ENCODE data around the gene ZNF860.

Gene ZNF860

GRCh38 chr3:31981206-31982181, at the start of gene ZNF860, which contains the start of gene OSBPL10:
Gene ZNF860 (plus strand): TSS chr3:31981750. CDS start chr3:31989080, 7,330 bp downstream.
Gene OSBPL10 (minus strand): TSS chr3:31981262. CDS start chr3:31981179, 83 bp downstream.
- DNase-seq: no peak

GRCh38 chr3:31932990-31933389, 48.6 kb upstream of the ZNF860 start:
- no peak for DNase-seq

- no peak for DNase-seq
Measured at GRCh38 chr3:31934018-31934417, 47.5 kb upstream of the ZNF860 start.

- DNase-seq: no peak
Measured at GRCh38 chr3:31934866-31935265, 46.7 kb upstream of the ZNF860 start.

GRCh38 chr3:31936420-31937060, 45.0 kb upstream of the ZNF860 start:
- no peak for DNase-seq

GRCh38 chr3:31937225-31937624, 44.3 kb upstream of the ZNF860 start:
- DNase-seq: no peak

- no peak for DNase-seq
Measured at GRCh38 chr3:31942446-31942845, 39.1 kb upstream of the ZNF860 start.

GRCh38 chr3:31943041-31943440, 38.5 kb upstream of the ZNF860 start:
- DNase-seq: no peak

- no peak for DNase-seq
Measured at GRCh38 chr3:31945738-31946052, 35.9 kb upstream of the ZNF860 start.

GRCh38 chr3:31946484-31947081, 35.0 kb upstream of the ZNF860 start:
- DNase-seq: no peak

GRCh38 chr3:31947162-31947561, 34.4 kb upstream of the ZNF860 start:
- no peak for DNase-seq

GRCh38 chr3:31947671-31948091, 33.9 kb upstream of the ZNF860 start:
- DNase-seq: no peak

GRCh38 chr3:31948280-31948679, 33.3 kb upstream of the ZNF860 start:
- no peak for DNase-seq

- DNase-seq: no peak
Measured at GRCh38 chr3:31952205-31952604, 29.3 kb upstream of the ZNF860 start.

- no peak for DNase-seq
Measured at GRCh38 chr3:31953091-31953490, 28.5 kb upstream of the ZNF860 start.

GRCh38 chr3:31953636-31954035, 27.9 kb upstream of the ZNF860 start:
- no peak for DNase-seq

GRCh38 chr3:31955581-31955980, 26.0 kb upstream of the ZNF860 start:
- DNase-seq: no peak

- no peak for DNase-seq
Measured at GRCh38 chr3:31957106-31957505, 24.4 kb upstream of the ZNF860 start.

- DNase-seq: no peak
Measured at GRCh38 chr3:31958701-31959152, 22.8 kb upstream of the ZNF860 start.

- no peak for DNase-seq
Measured at GRCh38 chr3:31959251-31959650, 22.3 kb upstream of the ZNF860 start.

GRCh38 chr3:31959951-31960792, 21.4 kb upstream of the ZNF860 start:
- DNase-seq: no peak

GRCh38 chr3:31960793-31961431, 20.6 kb upstream of the ZNF860 start:
- DNase-seq: no peak
